Amniotic stem cell (primary cell): ENCODE results near the gene ROR2.

ENCODE experiments used
- DNase-seq: peaks from one replicate; lab custom pipeline; 2025; lab: John Stamatoyannopoulos, UW

ROR2 gene

DNA sequence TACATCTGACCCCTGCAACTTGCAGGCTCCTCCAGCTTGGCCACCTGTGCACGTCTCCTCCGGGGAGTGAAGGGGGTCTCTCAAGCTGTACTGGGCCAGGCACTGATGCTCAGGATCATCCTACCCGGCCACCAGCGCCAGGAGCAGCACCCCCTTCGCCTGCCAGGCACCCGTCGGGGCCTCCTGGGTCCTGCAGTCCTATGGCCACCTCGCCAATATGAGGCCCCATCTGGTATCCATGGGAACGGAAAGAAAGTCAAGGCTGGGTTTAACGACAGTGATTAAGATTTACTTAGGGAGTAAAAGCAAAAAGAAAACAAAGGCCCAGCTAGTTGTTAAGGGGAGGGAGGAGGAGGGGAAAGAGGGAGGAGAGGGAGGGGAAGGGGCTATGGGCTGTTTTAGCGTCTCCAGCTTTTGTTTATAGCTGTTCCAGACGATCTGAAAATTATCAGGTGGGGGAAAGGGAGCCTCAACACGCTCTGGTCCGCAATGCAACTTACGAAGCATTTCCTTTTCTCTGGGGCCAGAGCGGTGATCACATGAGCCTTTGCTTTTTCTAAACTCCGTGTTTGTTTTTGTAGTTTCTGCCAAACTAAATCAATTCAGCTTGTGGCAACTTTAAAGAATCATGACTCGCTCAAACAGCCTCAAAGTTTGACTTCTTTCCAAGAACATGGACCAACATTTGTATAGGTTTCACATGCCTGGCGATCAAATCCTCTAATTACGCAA, 132.4 kb downstream of the ROR2 start:
- no peak for DNase-seq

- DNase-seq: no peak
Measured at GRCh38 chr9:91817106-91817492, 132.9 kb downstream of the ROR2 start.

- no peak for DNase-seq
Measured at GRCh38 chr9:91816356-91816755, 133.7 kb downstream of the ROR2 start.

GRCh38 chr9:91815896-91816295, 134.1 kb downstream of the ROR2 start:
- no peak for DNase-seq

DNA sequence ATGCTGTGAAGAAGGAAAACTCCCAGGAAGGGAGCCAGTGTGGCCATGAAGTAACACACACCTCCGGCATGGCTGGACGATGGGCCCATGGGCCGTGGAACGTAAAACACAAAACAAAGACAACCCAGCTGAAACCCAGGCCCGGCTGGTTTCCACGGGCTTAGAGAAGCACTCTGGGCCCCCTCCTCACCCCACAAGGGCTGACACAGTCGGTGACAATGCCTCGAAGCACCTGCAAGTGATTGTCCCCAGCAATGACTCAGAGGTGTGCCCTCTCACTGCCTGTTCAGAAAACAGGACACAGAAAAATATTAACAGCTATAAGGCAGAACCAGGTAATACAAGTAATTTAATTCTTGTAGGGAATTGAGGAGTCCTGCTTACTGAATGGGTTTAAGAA, 135.3 kb downstream of the ROR2 start:
- DNase-seq: no peak

DNA sequence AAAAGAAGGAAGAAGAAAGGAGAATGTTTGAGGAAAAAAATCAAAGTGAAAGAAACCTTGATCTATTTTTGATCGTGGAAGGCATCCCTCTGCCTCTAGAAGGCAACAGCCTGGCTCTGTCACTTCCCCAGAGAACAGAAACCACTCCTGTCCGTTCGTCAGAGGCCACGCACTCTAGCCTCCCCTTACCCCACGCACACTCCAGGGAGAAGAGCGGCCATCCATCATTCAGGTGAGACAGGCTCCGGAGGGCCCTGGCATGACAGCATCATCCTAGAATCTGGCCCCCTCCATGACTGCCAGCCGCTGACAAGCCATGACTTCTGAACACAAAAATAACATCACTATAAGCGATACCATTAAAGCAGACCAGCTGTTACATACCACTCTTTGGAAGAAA, 135.8 kb downstream of the ROR2 start:
- no peak for DNase-seq

- no peak for DNase-seq
Measured at GRCh38 chr9:91813176-91813795, 136.7 kb downstream of the ROR2 start.

DNA sequence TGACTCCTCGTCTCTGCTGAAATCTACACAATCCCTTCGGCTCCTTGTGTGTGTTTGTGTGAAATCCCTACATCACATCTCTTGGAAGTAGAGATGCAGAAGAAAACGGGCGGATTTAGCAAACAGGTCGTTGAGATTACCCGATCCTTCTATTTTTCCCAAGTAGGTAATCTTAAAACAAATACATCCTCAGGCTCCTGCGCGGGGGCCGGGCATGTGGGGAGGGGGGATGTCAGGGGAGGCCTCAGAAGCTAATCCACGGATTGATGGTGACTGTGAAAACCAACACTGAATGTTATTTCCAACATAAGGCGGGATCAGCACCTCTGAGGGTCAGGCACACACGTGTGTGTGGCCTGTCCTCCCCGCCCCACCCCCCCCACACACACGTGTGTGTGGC, 137.8 kb downstream of the ROR2 start:
- DNase-seq: no peak

- no peak for DNase-seq
Measured at GRCh38 chr9:91811024-91811909, 138.8 kb downstream of the ROR2 start.

DNA sequence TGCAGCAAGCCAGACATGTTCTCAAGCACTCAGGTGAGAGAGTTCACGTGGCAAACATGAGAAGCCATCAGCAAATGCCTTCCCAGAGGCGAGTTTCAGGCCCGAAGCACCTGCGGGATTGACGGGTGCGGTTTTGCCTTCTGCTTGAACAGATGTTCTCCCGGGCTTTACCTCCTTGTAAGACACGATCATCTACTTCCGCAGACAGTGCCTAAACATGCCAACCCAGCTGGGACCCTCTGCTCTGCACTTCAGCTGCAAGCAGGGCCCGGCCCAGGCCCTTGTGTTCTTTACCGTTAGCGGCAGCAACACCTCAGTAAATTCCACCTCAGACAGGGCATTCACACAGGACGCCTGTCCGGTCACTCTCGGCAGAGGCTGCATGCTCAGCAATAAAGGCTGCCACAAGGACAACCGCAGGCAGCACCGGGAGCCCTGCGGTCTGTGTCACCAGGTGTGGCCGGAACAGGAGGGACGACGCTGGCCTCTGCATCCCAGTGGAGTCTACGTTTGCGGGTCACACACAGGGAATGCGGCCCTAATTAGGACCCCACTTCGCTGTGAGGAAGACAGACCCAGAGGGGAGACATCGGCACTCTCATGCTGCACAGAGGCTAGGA, 139.6 kb downstream of the ROR2 start:
- DNase-seq: no peak

- DNase-seq: no peak
Measured at GRCh38 chr9:91809581-91810285, 140.3 kb downstream of the ROR2 start.

- DNase-seq: no peak
Measured at GRCh38 chr9:91807643-91808246, 142.3 kb downstream of the ROR2 start.

DNA sequence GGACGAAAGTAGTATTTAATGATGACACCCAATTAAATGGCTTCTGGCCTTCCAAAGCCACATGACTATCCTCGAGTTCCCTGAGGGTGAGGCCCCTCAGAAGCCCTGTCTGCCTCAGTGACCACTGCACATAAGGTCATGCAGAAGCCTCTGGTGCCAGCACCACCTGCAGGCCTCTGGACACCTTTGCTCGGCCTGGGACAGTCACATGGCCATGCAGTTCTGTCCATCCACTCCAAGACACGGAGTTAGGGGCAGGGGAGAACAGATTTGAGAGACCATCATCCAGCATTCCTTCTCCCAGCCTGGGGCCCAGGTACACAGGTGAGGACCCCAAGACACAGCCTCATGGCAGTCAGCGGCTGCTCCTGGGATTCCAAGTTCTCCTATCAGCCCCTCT, 145.0 kb downstream of the ROR2 start:
- no peak for DNase-seq

DNA sequence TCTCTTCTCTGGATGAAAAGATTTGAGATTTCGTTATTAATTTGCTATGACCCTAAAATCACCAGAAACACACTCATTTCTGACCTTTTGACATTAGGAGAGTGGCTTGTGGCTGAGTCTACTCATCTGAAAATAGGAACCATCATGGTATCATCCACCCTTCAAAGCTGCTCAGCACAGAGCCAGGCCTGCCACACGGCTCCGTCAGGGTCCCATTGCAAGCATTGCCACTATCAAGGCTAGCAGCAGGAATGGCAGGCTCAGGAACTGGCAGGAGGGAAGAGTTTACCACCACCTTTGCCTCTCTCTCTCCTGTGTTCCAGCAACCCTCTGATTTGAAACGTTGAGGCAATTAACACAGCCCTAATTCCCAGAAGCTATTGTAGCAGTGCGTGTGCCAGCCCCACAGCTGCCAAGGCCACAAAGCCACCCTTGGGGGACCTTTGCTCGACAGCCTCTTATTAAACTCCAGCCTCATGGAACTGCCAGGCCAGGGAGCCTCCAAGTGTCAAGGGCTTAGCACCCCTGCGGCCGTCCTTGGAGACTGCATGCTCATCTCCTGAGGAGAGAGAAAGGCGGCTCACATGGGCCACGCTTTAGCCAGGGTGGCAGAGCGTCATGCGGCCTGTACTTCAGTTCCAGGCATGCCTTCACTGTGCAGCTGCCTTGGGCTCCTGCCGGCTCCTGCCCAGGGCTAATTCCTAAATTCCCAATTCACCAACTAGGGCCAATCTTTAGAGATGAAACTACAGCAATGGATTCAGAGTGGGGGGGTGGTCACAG, 145.9 kb downstream of the ROR2 start:
- no peak for DNase-seq

DNA sequence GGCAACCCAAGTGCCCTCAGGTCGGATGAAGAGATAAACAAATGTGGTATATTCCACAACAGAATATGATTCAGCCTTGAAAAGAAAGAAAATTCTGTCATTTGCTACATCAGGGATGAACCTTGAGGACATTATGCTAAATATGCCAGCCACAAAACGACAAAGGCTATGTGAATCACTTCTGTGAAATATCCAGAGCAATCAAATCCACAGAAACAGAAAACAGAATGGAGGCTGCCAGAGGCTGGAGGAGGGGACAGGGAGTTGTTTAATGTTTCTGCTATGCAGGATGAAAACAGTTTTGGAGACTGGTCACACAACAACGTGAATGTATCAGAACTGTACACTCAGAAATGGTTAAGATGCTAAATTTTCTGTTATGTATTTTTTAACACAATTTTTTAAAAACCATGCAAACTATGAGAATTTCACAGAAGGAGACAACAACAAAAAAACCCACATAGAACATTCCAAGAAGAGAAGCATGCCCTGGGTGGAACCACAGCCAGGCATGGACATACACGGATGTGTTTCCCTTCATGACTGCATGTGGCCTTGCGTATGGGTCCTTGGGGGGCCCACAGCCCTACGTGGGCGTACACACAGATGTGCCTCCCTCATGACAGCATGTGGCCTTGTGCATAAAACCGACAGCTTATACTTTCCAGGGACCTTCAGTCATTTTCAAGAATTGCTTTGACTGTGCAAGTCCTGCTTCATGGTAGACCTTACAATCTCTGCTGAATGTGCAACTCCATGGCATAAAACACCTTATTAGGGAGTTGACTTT, 146.7 kb downstream of the ROR2 start:
- no peak for DNase-seq

GRCh38 chr9:91802391-91802790, 147.6 kb downstream of the ROR2 start:
- DNase-seq: no peak

DNA sequence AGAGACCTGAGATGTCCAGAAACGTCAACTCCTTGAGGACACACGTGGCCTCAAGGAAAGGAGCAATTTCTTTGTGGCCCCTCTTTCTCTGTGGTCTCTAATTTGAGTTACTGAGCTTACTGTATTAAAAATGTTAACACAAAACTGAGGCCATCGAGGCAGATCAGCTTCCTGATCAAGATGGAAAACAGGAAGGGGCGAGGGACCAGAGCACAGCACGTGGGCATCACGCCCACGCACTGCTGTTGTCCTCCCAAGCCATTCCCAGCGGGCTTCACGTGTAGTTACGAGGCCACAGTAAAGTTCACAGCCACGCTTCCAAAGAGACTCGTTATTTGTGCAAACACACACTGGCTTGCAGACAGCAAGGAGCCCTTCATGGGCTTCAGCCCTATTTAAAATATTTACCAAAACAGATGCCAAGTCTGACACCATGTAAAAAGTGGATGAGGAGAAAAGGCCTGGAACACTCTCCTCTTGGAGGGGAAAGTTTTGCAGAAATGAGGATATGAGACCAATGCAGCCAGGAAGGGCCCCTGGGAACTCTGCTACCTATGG, 149.5 kb downstream of the ROR2 start:
- no peak for DNase-seq

DNA sequence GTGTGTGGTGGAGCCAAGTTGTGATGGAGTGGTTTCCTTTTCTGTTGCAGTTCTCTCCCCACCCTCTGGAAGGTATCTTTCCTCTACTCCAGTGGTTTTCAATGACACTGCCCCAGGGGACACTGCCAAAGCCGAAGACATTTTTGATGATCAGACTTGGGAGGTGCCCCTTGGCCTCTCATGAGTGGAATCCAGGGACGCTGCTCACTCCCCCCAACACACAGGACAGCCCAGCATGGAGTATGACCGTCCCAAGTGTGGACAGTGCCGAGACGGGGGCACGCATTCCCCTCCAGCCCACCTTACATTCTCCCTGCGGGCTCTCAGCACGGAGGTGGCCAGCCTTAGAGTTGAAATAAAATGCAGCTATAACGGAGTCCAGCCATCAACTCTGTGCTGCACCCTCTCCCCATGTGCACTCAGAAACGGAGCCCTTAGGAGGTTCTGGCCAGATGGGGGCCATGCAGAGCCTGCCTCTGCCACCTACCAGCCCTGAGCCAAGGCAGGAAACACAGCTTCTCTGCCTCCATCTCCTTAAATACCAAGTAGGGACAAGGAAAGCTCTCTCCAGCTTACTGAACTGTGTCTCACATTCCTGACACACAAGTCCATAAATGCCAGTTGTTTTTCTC, 150.8 kb downstream of the ROR2 start:
- DNase-seq: no peak
